Measurements from ENCODE around the gene TGFBR3L. TPM values are rescaled to one million over a fixed set of nuclear protein-coding genes. Genes with fewer than 3 reads are reported as not detected.

TGFBR3L gene
- total and polyA plus RNA-seq, 2 of the 4 experiments (the other 2 are of a cell fraction) = 0.94 TPM; not detected in 1

DNA sequence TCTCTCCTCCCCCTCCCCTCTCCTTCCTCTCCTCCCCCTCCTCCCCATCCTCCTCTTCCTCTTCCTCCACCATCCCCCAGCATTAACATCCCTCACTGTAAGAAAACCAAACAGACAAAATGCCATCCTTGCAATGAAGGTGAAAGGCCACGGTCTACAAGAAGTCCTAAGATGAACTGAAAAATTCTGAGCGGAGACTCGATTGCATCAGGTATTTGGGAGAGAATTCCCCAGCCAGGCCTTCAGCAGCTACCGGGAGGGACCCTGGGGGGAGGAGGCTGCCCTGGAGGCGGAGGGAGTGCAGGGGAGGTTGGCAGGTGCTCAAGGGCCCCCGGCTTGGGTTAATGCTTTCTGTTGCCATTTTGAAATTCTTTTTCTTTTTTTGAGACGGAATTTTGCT lies 38.9 kb downstream of the TGFBR3L start:
- H2AFZ ChIP-seq (replicated peaks; ENCODE audit: low read length, poor library complexity) = no peak overlapping the region
- no peaks in the 10 kb centered on the region for H3K9me1 ChIP-seq (ENCODE audit: insufficient read depth, low read length)
- 80% methylated on average over 2 of the region's 7 CpGs; no CpG with 5 or more reads in 1 of the 2 experiments for WGBS, 2 experiments (ENCODE audit: extremely low coverage in 2 of 2, insufficient read length in 1 of 2)
- no peaks in the 10 kb centered on the region; the same call in 1 of the 2 replicates for H3K4me1 ChIP-seq (ENCODE audit: control insufficient read depth, insufficient read depth, low read length)
- H3K9ac ChIP-seq (ENCODE audit: low read depth, low read length) = no peak overlapping the region
- in situ Hi-C loops (cut with MboI; ENCODE audit: low sequenced_read_pairs) = no loop called here
- intact Hi-C loops (cut with micrococcal nuclease) = no loop called here
- H3K14ac ChIP-seq (replicated peaks; ENCODE audit: low read depth, low read length) = no peak overlapping the region
- TF ChIP-seq CHD1 (IDR thresholded peaks at IDR 0.05; ENCODE audit: low read depth, low read length) (no peak), POLR2A (IDR thresholded peaks at IDR 0.05; ENCODE audit: low read depth, low read length) (no peak), RCOR1 (IDR thresholded peaks at IDR 0.05; ENCODE audit: insufficient replicate concordance, low read length) (no peak)
- TF ChIP-seq, protein P1, sequence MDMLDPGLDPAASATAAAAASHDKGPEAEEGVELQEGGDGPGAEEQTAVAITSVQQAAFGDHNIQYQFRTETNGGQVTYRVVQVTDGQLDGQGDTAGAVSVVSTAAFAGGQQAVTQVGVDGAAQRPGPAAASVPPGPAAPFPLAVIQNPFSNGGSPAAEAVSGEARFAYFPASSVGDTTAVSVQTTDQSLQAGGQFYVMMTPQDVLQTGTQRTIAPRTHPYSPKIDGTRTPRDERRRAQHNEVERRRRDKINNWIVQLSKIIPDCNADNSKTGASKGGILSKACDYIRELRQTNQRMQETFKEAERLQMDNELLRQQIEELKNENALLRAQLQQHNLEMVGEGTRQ (IDR thresholded peaks at IDR 0.05; ENCODE audit: low read depth, low read length) = no peak
- no peak overlapping the region for H3K4ac ChIP-seq (ENCODE audit: low read depth, low read length)
- no peak overlapping the region for H2BK120ac ChIP-seq (ENCODE audit: low read depth, low read length)
- H3K9me3 ChIP-seq (ENCODE audit: control insufficient read depth, insufficient read depth, low read length) = no peaks in the 10 kb centered on the region
- H3K79me1 ChIP-seq (ENCODE audit: low read depth in 1 of 2, low read length in 2 of 2) = no peaks in the 10 kb centered on the region
- dilution Hi-C loops (cut with HindIII; ENCODE audit: low sequenced_read_pairs, unreplicated experiment) = no loop called here
- no peak overlapping the region for H4K5ac ChIP-seq (ENCODE audit: low read depth, low read length)
- ChIA-PET POLR2A (ENCODE audit: unreplicated experiment) (no interaction called here), CTCF (interaction anchor here (0.9 kb wide), 1 partner anchor 48 kb away, joined by 4 read pairs; no protein-coding TSS in a partner anchor)
- H2AK5ac ChIP-seq (ENCODE audit: low read depth, low read length) = no peak overlapping the region
- BruUV-seq (replicated peaks) = no TSS peak
- no peaks in the 10 kb centered on the region; the same call in 1 of the 2 replicates for H4K20me1 ChIP-seq (ENCODE audit: insufficient read depth, low read length)
- H2BK5ac ChIP-seq (ENCODE audit: low read depth, low read length, poor library complexity, severe bottlenecking) = no peak overlapping the region
- no peak for DNase-seq
- no peak overlapping the region for H3K27ac ChIP-seq (ENCODE audit: insufficient read depth, low read length)
- peak; percentile 24; the same call in 1 of the 2 replicates for ATAC-seq (ENCODE audit: low read depth)
- H3K27me3 ChIP-seq (ENCODE audit: control insufficient read depth, insufficient read depth, low read length) = no peaks in the 10 kb centered on the region
- H3K4me2 ChIP-seq (ENCODE audit: low read depth, low read length) = no peak overlapping the region
- H2BK20ac ChIP-seq (ENCODE audit: low read depth, low read length) = no peak overlapping the region
- H2AK9ac ChIP-seq (replicated peaks; ENCODE audit: low read depth, low read length, poor library complexity) = no peak overlapping the region
- H3K4me3 ChIP-seq (ENCODE audit: insufficient read depth, low read depth, low read length) = no peak overlapping the region
- no peak overlapping the region for H3K18ac ChIP-seq (ENCODE audit: low read depth, low read length)
- H3K23ac ChIP-seq (ENCODE audit: low read depth, low read length) = no peak overlapping the region
- H3K36me3 ChIP-seq (ENCODE audit: control insufficient read depth, insufficient read depth, low read length) = peaks cover 3% of the 10 kb centered on the region; the same call in 1 of the 2 replicates
- no peak overlapping the region for H4K8ac ChIP-seq (ENCODE audit: low read depth in 2 of 2, low read length in 2 of 2)
- H3K56ac ChIP-seq (ENCODE audit: extremely low read depth, insufficient read depth, low read length) = no peak overlapping the region
- no peak overlapping the region for H4K91ac ChIP-seq (ENCODE audit: insufficient read depth, low read depth, low read length)
- no peak overlapping the region for H2BK15ac ChIP-seq (ENCODE audit: low read depth, low read length)

Data from IMR-90 (cell line).